ENCODE data around the gene CDHR5.
"Not testable (repeated sequence)": the region's sequence is repeated elsewhere in the genome, so short reads cannot be mapped to it uniquely, and the experiment has no call there.

CDHR5 gene

GRCh38 chr11:581342-581741, 43.4 kb downstream of the CDHR5 start:
- no peak for DNase-seq

- no peak for DNase-seq
Measured at GRCh38 chr11:579830-580601, 44.7 kb downstream of the CDHR5 start.

- DNase-seq: no peak
Measured at GRCh38 chr11:578276-579035, 46.3 kb downstream of the CDHR5 start.

GRCh38 chr11:577611-577894, 47.2 kb downstream of the CDHR5 start:
- DNase-seq: no peak

- no peak for DNase-seq
Measured at GRCh38 chr11:576811-577610, 47.7 kb downstream of the CDHR5 start.

- DNase-seq: peak; percentile 94
Measured at GRCh38 chr11:575996-576768, 48.6 kb downstream of the CDHR5 start, which contains the start of gene PHRF1. Gene PHRF1, plus strand, starts transcription at chr11:576470. Its CDS starts 5,043 bp downstream, at chr11:581513.

GRCh38 chr11:575313-575995, 49.3 kb downstream of the CDHR5 start:
- DNase-seq: no peak

GRCh38 chr11:574632-575312, 50.0 kb downstream of the CDHR5 start:
- DNase-seq: no peak

- not testable (repeated sequence) for DNase-seq
Measured at GRCh38 chr11:574031-574570, 50.7 kb downstream of the CDHR5 start.

GRCh38 chr11:573146-573759, 51.5 kb downstream of the CDHR5 start:
- no peak for DNase-seq

- no peak for DNase-seq
Measured at GRCh38 chr11:571802-572185, 53.0 kb downstream of the CDHR5 start.

- no peak for DNase-seq
Measured at GRCh38 chr11:569158-569885, 55.4 kb downstream of the CDHR5 start.

- DNase-seq: peak; percentile 95
Measured at GRCh38 chr11:568306-569157, 56.2 kb downstream of the CDHR5 start.

GRCh38 chr11:567629-568292, 57.0 kb downstream of the CDHR5 start:
- DNase-seq: no peak

GRCh38 chr11:567011-567628, 57.6 kb downstream of the CDHR5 start:
- no peak for DNase-seq
